Measurements from ENCODE around the gene SIRPA. TPM values are rescaled to one million over a fixed set of nuclear protein-coding genes. Genes with fewer than 3 reads are reported as not detected.

Gene SIRPA
- total and polyA plus RNA-seq, 2 of the 4 experiments (the other 2 are of a cell fraction): 9.9 to 40.2 TPM

DNA sequence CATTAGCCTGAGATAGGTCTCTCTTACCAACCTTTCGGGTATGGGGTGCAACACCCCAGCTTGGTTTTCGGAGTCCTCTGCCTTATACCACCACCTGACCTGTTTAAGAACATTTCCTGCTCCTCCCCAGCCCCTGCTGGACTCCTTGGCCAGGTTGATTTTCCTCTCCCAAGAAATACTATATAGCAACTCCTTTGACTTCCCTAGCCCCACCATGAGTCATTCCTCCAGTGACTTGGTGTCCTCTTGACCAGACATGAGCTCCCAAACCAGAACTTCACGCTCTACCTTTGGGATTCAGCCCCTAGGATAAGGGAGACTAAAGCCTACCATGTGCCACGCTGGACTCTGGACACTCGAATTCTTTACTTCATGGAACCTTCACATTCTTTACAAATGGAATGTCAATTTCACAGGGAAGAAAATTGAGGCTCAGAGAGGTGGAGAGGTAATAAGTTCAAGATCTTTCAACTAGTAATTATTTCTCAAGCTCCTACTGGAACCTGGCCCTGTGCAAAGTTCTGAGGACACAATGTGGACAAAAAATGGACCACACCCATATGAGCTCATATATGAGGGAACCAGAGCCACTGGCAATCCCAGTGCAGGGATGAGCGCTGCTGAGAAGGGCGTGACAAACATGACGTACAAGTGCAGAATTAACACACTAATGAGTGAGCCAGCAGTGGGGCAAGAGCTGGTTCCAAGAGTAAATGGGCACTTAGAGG is 48.2 kb downstream of the SIRPA start:
- no peaks in the 10 kb centered on the region for H3K79me1 ChIP-seq (ENCODE audit: low read depth in 1 of 2, low read length in 2 of 2)
- no peak overlapping the region for H3K27ac ChIP-seq (ENCODE audit: insufficient read depth, low read length)
- peaks cover 6% of the 10 kb centered on the region for H3K4me1 ChIP-seq (ENCODE audit: control insufficient read depth, insufficient read depth, low read length)
- intact Hi-C loops (cut with micrococcal nuclease): no loop called here
- no peak overlapping the region for H3K23ac ChIP-seq (ENCODE audit: low read depth, low read length)
- no peak overlapping the region for H3K56ac ChIP-seq (ENCODE audit: extremely low read depth, insufficient read depth, low read length)
- no peaks in the 10 kb centered on the region; the same call in 1 of the 2 replicates for H3K9me1 ChIP-seq (ENCODE audit: insufficient read depth, low read length)
- ChIA-PET POLR2A (ENCODE audit: unreplicated experiment) (no interaction called here), CTCF (interaction anchor here (0.7 to 1.2 kb wide), 2 partner anchors 9 to 229 kb away, joined by 3 read pairs; no protein-coding TSS in a partner anchor)
- DNase-seq: no peak
- no peak overlapping the region for H4K8ac ChIP-seq (ENCODE audit: low read depth in 2 of 2, low read length in 2 of 2)
- no peaks in the 10 kb centered on the region for H3K9me3 ChIP-seq (ENCODE audit: control insufficient read depth, insufficient read depth, low read length)
- peaks cover 2% of the 10 kb centered on the region; the same call in 1 of the 2 replicates for H3K36me3 ChIP-seq (ENCODE audit: control insufficient read depth, insufficient read depth, low read length)
- BruUV-seq (replicated peaks): no TSS peak
- no peak overlapping the region for H2BK15ac ChIP-seq (ENCODE audit: low read depth, low read length)
- no peak overlapping the region for H2BK20ac ChIP-seq (ENCODE audit: low read depth, low read length)
- no peak for TF ChIP-seq RFX5 (IDR thresholded peaks at IDR 0.05; ENCODE audit: low read depth, low read length)
- TF ChIP-seq, protein P1, sequence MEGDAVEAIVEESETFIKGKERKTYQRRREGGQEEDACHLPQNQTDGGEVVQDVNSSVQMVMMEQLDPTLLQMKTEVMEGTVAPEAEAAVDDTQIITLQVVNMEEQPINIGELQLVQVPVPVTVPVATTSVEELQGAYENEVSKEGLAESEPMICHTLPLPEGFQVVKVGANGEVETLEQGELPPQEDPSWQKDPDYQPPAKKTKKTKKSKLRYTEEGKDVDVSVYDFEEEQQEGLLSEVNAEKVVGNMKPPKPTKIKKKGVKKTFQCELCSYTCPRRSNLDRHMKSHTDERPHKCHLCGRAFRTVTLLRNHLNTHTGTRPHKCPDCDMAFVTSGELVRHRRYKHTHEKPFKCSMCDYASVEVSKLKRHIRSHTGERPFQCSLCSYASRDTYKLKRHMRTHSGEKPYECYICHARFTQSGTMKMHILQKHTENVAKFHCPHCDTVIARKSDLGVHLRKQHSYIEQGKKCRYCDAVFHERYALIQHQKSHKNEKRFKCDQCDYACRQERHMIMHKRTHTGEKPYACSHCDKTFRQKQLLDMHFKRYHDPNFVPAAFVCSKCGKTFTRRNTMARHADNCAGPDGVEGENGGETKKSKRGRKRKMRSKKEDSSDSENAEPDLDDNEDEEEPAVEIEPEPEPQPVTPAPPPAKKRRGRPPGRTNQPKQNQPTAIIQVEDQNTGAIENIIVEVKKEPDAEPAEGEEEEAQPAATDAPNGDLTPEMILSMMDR (conservative IDR thresholded peaks at IDR 0.05; ENCODE audit: low read depth, low read length): no peak
- TF ChIP-seq FOS (IDR thresholded peaks at IDR 0.05; ENCODE audit: low read depth, low read length): no peak
- no peak for TF ChIP-seq SMC3 (IDR thresholded peaks at IDR 0.05; ENCODE audit: low read depth, low read length)
- no peak for TF ChIP-seq RCOR1 (IDR thresholded peaks at IDR 0.05; ENCODE audit: insufficient replicate concordance, low read length)
- TF ChIP-seq, protein P2, sequence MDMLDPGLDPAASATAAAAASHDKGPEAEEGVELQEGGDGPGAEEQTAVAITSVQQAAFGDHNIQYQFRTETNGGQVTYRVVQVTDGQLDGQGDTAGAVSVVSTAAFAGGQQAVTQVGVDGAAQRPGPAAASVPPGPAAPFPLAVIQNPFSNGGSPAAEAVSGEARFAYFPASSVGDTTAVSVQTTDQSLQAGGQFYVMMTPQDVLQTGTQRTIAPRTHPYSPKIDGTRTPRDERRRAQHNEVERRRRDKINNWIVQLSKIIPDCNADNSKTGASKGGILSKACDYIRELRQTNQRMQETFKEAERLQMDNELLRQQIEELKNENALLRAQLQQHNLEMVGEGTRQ (IDR thresholded peaks at IDR 0.05; ENCODE audit: low read depth, low read length): no peak
- TF ChIP-seq MXI1 (IDR thresholded peaks at IDR 0.05; ENCODE audit: borderline replicate concordance, low read depth, low read length): no peak
- TF ChIP-seq NFE2L2 (IDR thresholded peaks at IDR 0.05; ENCODE audit: low read depth, low read length): no peak
- TF ChIP-seq, protein P3, sequence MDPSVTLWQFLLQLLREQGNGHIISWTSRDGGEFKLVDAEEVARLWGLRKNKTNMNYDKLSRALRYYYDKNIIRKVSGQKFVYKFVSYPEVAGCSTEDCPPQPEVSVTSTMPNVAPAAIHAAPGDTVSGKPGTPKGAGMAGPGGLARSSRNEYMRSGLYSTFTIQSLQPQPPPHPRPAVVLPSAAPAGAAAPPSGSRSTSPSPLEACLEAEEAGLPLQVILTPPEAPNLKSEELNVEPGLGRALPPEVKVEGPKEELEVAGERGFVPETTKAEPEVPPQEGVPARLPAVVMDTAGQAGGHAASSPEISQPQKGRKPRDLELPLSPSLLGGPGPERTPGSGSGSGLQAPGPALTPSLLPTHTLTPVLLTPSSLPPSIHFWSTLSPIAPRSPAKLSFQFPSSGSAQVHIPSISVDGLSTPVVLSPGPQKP (IDR thresholded peaks at IDR 0.05; ENCODE audit: borderline replicate concordance, low read depth, low read length): no peak
- no peak for TF ChIP-seq MAFK (IDR thresholded peaks at IDR 0.05; ENCODE audit: low read depth, low read length)
- TF ChIP-seq BHLHE40 (IDR thresholded peaks at IDR 0.05; ENCODE audit: low read depth, low read length): no peak
- no peak for TF ChIP-seq RAD21 (IDR thresholded peaks at IDR 0.05; ENCODE audit: low read length)
- TF ChIP-seq MAZ (IDR thresholded peaks at IDR 0.05; ENCODE audit: borderline replicate concordance, low read depth, low read length): no peak
- TF ChIP-seq POLR2A (IDR thresholded peaks at IDR 0.05; ENCODE audit: low read depth, low read length): no peak
- TF ChIP-seq CEBPB (IDR thresholded peaks at IDR 0.05; ENCODE audit: low read depth, low read length): no peak
- TF ChIP-seq CHD1 (IDR thresholded peaks at IDR 0.05; ENCODE audit: low read depth, low read length): no peak
- H3K27me3 ChIP-seq (ENCODE audit: control insufficient read depth, insufficient read depth, low read length): peaks cover 53% of the 10 kb centered on the region
- no peak overlapping the region for H2AK5ac ChIP-seq (ENCODE audit: low read depth, low read length)
- no peak overlapping the region for H4K91ac ChIP-seq (ENCODE audit: insufficient read depth, low read depth, low read length)
- no peak overlapping the region for H2BK120ac ChIP-seq (ENCODE audit: low read depth, low read length)
- no peak overlapping the region for H3K4ac ChIP-seq (ENCODE audit: low read depth, low read length)
- H3K4me3 ChIP-seq (ENCODE audit: insufficient read depth, low read depth, low read length): no peak overlapping the region
- no peak overlapping the region for H2AK9ac ChIP-seq (replicated peaks; ENCODE audit: low read depth, low read length, poor library complexity)
- H3K14ac ChIP-seq (replicated peaks; ENCODE audit: low read depth, low read length): no peak overlapping the region
- ATAC-seq (ENCODE audit: low read depth): no peak
- H3K4me2 ChIP-seq (ENCODE audit: low read depth, low read length): no peak overlapping the region
- 83% methylated on average over 2 of the region's 8 CpGs; no CpG with 5 or more reads in 1 of the 2 experiments for WGBS, 2 experiments (ENCODE audit: extremely low coverage in 2 of 2, insufficient read length in 1 of 2)
- H4K5ac ChIP-seq (ENCODE audit: low read depth, low read length): no peak overlapping the region
- no peak overlapping the region for H2AFZ ChIP-seq (replicated peaks; ENCODE audit: low read length, poor library complexity)
- no peak overlapping the region for H2BK5ac ChIP-seq (ENCODE audit: low read depth, low read length, poor library complexity, severe bottlenecking)
- no peak overlapping the region for H3K9ac ChIP-seq (ENCODE audit: low read depth, low read length)
- H4K20me1 ChIP-seq (ENCODE audit: insufficient read depth, low read length): no peaks in the 10 kb centered on the region
- in situ Hi-C loops (cut with MboI; ENCODE audit: low sequenced_read_pairs): no loop called here
- H3K18ac ChIP-seq (ENCODE audit: low read depth, low read length): no peak overlapping the region
- dilution Hi-C loops (cut with HindIII; ENCODE audit: low sequenced_read_pairs, unreplicated experiment): no loop called here
